GM18508 (cell line): ENCODE results near the gene SHB.

Source experiments
- ATAC-seq: cut with Tn5 transposase; IDR thresholded peaks from one replicate; pipeline ENCODE4 v1.9.1; 2021; ENCODE audit warnings: moderate number of reproducible peaks; ENCODE audit not compliant: insufficient read depth, unreplicated experiment

SHB gene

GRCh38 chr9:37995961-37996818 lies 72.8 kb downstream of the SHB start:
- no peak for ATAC-seq

DNA sequence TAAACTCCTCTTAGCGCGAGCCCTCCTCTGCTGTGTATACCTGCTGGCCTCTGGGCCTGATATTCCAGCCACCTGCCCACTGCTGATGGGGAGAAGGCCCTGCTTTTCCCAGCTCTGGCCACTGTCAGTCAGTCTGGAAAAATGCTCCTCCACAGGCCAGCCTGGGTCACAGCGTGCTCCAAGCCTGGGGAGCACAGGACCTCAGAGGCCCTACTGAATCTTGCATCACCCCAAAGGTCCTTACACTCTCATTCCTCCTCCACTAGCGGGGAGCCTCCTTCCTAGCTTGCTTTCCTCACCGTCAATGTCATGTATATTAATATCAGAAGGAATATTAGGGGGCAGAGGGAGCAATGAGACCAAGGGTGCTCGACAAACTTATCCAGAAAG lies 73.7 kb downstream of the SHB start:
- no peak for ATAC-seq

DNA sequence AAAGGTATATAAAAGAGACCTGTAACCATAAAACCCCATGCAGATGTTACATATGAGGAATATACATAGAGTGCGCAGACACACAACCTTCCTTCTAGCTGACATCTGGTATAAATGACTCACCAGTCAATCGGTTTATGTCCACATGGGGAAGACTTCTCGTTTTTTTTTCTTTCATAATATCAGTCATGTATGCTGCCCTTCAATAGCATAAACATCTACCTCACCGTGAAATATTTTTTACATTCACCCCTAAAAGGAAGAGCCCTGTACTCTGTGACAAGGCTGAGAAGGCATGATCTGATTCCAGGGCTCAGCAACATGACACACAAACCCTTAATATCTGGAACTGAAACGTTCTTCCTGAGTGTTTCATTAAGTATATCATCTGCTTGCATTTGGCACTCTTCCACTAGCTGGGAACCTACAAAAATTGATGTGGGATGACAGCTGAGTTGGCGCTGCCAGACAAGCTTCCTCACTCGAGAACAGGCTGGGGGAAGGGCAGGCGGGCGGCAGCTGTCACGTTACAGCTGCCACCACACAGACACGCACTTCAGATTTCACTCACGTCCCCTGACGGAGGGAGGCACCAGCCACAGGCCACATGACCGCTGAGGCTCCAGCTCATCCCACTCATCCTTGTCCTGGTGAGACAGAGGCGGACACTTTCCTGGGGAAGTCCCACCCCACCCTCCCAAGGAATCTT lies 74.2 kb downstream of the SHB start:
- ATAC-seq, result peak; percentile 54

DNA sequence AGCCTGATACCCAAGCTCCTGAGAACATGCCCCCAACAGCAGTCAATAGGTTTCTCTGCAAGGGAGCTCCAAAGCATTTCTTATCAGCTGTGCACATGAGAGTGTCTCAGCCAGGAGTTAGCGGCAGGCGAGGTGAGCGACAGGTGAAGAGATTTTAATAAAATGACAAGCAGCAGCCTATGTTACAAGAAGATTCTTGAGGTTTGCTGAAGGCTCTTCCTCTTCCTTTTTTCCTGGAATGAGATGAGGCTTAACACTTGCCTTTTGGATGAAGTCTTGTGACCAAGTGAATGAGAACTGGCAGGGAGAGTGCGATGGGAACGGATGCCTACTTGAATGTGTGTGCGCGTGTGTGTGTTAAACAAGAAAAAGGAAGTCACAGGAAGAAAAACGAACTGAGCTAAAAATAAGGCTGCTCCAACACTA lies 76.1 kb downstream of the SHB start:
- ATAC-seq, result no peak

- no peak for ATAC-seq
Measured at GRCh38 chr9:37990404-37991015, 78.5 kb downstream of the SHB start.

GRCh38 chr9:37989701-37990100 lies 79.3 kb downstream of the SHB start:
- no peak for ATAC-seq

- ATAC-seq, result no peak
Measured at GRCh38 chr9:37988602-37989001, 80.4 kb downstream of the SHB start.

GRCh38 chr9:37988041-37988440 lies 81.0 kb downstream of the SHB start:
- ATAC-seq, result no peak

GRCh38 chr9:37987467-37987981 lies 81.5 kb downstream of the SHB start:
- no peak for ATAC-seq

GRCh38 chr9:37986771-37987258 lies 82.2 kb downstream of the SHB start:
- no peak for ATAC-seq

- ATAC-seq, result no peak
Measured at GRCh38 chr9:37986001-37986400, 83.0 kb downstream of the SHB start.

DNA sequence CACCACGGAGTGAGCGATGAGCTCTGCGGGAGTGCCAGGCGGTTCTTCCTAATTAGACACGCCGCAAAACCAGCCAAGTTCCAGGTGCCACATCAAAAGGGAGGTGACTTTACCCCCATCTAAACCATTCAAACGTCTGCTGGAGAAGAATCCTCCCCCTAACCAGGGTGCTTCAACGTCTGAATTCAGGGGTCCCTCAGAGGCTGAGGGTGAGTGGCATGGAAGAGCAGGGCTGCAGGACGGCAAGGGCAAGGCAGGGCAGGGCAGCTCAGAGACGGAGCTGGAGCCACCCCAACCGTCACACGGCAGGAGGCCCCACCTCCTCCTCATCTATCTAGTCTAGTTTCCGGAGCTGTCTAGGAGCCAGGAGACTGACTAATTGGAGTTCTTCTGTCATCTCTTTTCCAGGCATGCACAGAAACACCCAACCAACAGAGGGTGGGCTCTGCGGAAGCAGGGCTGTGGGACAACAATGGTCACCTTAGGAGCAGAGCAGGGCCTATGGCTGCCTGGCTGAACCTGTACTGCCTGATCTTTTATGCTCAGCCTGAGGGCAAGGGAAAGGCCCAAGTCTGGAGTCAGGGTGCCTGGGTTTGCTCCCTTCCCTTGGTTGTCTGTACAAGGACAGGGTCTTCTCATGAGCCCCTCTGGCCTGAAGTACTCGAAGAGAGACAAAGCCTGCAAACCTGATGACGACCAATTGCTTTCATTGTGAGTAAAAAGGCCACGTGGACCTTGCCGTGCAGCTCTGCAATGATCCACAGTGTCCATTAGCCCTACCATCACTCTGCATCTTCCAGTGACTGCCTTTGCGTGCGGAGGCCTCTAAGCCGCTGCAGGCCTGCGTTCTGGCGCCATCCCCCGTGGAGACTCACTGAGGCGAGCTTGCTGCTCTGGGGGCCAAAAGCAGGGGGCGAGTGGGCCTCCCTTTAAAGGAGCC lies 84.1 kb downstream of the SHB start:
- ATAC-seq, result no peak

DNA sequence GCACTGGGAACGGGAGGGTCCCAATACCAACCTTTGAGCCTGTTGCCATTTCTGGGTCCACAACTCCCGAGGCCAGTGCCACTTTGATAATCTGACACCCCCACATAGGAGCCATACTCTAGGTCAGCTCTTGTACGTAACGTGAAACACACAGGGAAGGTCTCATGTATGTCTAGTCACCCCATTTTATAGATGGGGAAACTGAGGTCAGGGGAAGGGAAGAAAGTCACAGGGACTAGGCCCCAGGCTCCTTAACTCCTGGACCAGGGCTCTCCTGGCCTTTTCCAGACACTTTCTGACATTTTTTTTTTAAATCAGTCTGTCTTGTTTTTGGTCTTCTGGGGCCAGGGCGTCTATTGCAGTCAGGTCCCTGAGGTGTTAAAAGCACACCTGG lies 84.8 kb downstream of the SHB start:
- ATAC-seq, result no peak

GRCh38 chr9:37983381-37984067 lies 85.5 kb downstream of the SHB start:
- ATAC-seq, result no peak

GRCh38 chr9:37979844-37980243 lies 89.2 kb downstream of the SHB start:
- ATAC-seq, result no peak

- ATAC-seq, result no peak
Measured at GRCh38 chr9:37978983-37979382, 90.0 kb downstream of the SHB start.

- ATAC-seq, result no peak
Measured at GRCh38 chr9:37978481-37978864, 90.6 kb downstream of the SHB start.

DNA sequence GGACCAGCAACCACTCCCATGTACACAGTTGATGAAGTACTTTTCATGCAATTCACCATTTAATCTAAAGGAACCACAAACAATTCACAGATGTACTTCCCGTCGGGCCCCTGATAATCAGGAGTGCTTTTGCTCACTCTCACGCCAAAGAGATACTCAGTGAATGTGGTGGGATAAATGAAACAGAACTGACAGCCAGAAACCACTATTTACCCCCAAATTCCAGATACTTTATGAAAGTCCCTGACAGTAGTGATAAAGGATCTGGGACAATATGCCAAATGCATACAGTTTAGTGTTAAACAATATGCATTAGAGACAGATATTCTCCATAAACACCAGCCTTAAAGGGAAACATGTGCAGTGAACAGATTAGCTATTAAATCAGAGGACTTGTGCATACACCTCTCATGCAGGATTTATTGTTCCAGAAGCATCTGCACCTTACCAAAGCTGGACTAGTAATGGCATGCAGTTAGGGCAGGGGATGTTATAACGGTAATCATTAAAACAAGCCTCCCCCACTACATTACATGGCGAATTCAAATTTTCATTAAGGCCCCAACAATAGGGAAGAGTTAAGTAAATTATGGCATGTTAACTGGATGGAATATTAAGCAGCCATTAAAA lies 91.1 kb downstream of the SHB start:
- ATAC-seq, result no peak
